ENCODE data around the gene ACER3. TPM values are rescaled to one million over a fixed set of nuclear protein-coding genes. Genes with fewer than 3 reads are reported as not detected.

ACER3 gene
- polyA plus RNA-seq, 4 donors, result 3.8 to 9.5 (median 6.0) TPM

GRCh38 chr11:76903325-76903724 is 42.6 kb downstream of the ACER3 start:
- Histone ChIP-seq H3K36me3 (ENCODE audit: control insufficient read depth in 3 of 3, insufficient read depth in 2 of 3, low read depth in 1 of 3, low read length in 3 of 3) (no peaks in the 10 kb centered on the region), H3K27ac (ENCODE audit: low read depth in 1 of 3, low read length in 2 of 3) (no peak overlapping the region), H3K4me3 (ENCODE audit: low read depth in 1 of 3, low read length in 3 of 3) (no peak overlapping the region), H3K9me3 (ENCODE audit: control insufficient read depth in 2 of 2, insufficient read depth in 1 of 2, low read depth in 1 of 2, low read length in 1 of 2) (peaks cover 0 to 9% of the 10 kb centered on the region in 2 donors), H3K27me3 (ENCODE audit: control insufficient read depth in 3 of 3, insufficient read depth in 3 of 3, low read length in 3 of 3) (no peaks in the 10 kb centered on the region), H3K4me1 (ENCODE audit: control insufficient read depth in 3 of 3, insufficient read depth in 2 of 3, low read depth in 1 of 3, low read length in 2 of 3) (peaks cover 0 to 4% (median 0%) of the 10 kb centered on the region in 3 donors)
- 9 to 39% (median 34%) methylated on average over 3 of the region's 3 CpGs for WGBS, 3 donors
- FAIRE-seq (no peak), DNase-seq (peak; percentile 20 to 61)

GRCh38 chr11:76910620-76911414 is 50.1 kb downstream of the ACER3 start:
- Histone ChIP-seq H3K4me3 (ENCODE audit: low read depth in 1 of 3, low read length in 3 of 3) (no peak overlapping the region), H3K27me3 (ENCODE audit: control insufficient read depth in 3 of 3, insufficient read depth in 3 of 3, low read length in 3 of 3) (no peaks in the 10 kb centered on the region), H3K36me3 (ENCODE audit: control insufficient read depth in 3 of 3, insufficient read depth in 2 of 3, low read depth in 1 of 3, low read length in 3 of 3) (peaks cover 0 to 4% (median 0%) of the 10 kb centered on the region in 3 donors), H3K9me3 (ENCODE audit: control insufficient read depth in 2 of 2, insufficient read depth in 1 of 2, low read depth in 1 of 2, low read length in 1 of 2) (peaks cover 0 to 8% of the 10 kb centered on the region in 2 donors), H3K4me1 (ENCODE audit: control insufficient read depth in 3 of 3, insufficient read depth in 2 of 3, low read depth in 1 of 3, low read length in 2 of 3) (no peaks in the 10 kb centered on the region), H3K27ac (ENCODE audit: low read depth in 1 of 3, low read length in 2 of 3) (peak overlapping the region in 1 of 3 donors; percentile 58)
- FAIRE-seq (no peak), DNase-seq (no peak)
- 73 to 85% (median 80%) methylated on average over 9 of the region's 9 CpGs for WGBS, 3 donors

- Histone ChIP-seq H3K27ac (ENCODE audit: low read depth in 1 of 3, low read length in 2 of 3) (peak overlapping the region in 1 of 3 donors; percentile 58), H3K27me3 (ENCODE audit: control insufficient read depth in 3 of 3, insufficient read depth in 3 of 3, low read length in 3 of 3) (no peaks in the 10 kb centered on the region), H3K36me3 (ENCODE audit: control insufficient read depth in 3 of 3, insufficient read depth in 2 of 3, low read depth in 1 of 3, low read length in 3 of 3) (peaks cover 0 to 4% (median 0%) of the 10 kb centered on the region in 3 donors), H3K9me3 (ENCODE audit: control insufficient read depth in 2 of 2, insufficient read depth in 1 of 2, low read depth in 1 of 2, low read length in 1 of 2) (peaks cover 0 to 3% of the 10 kb centered on the region in 2 donors), H3K4me1 (ENCODE audit: control insufficient read depth in 3 of 3, insufficient read depth in 2 of 3, low read depth in 1 of 3, low read length in 2 of 3) (no peaks in the 10 kb centered on the region), H3K4me3 (ENCODE audit: low read depth in 1 of 3, low read length in 3 of 3) (no peak overlapping the region)
- FAIRE-seq (no peak), DNase-seq (no peak)
- 84 to 100% (median 89%) methylated on average over 1 of the region's 1 CpG for WGBS, 3 donors
Measured at GRCh38 chr11:76911415-76911808, 50.7 kb downstream of the ACER3 start.

GRCh38 chr11:76916712-76917111 is 56.0 kb downstream of the ACER3 start:
- peak in 1 of 2 donors; percentile 39 for DNase-seq

GRCh38 chr11:76918941-76919386 is 58.2 kb downstream of the ACER3 start:
- Histone ChIP-seq H3K4me3 (ENCODE audit: low read depth in 1 of 3, low read length in 3 of 3) (no peak overlapping the region), H3K9me3 (ENCODE audit: control insufficient read depth in 2 of 2, insufficient read depth in 1 of 2, low read depth in 1 of 2, low read length in 1 of 2) (no peaks in the 10 kb centered on the region), H3K4me1 (ENCODE audit: control insufficient read depth in 3 of 3, insufficient read depth in 2 of 3, low read depth in 1 of 3, low read length in 2 of 3) (peaks cover 0 to 18% (median 0%) of the 10 kb centered on the region in 3 donors), H3K27ac (ENCODE audit: low read depth in 1 of 3, low read length in 2 of 3) (no peak overlapping the region), H3K36me3 (ENCODE audit: control insufficient read depth in 3 of 3, insufficient read depth in 2 of 3, low read depth in 1 of 3, low read length in 3 of 3) (peaks cover 0 to 4% (median 0%) of the 10 kb centered on the region in 3 donors), H3K27me3 (ENCODE audit: control insufficient read depth in 3 of 3, insufficient read depth in 3 of 3, low read length in 3 of 3) (no peaks in the 10 kb centered on the region)
- FAIRE-seq (no peak), DNase-seq (peak; percentile 72 to 77)
- 12 to 15% (median 14%) methylated on average over 3 of the region's 3 CpGs for WGBS, 3 donors

More at GRCh38 chr11:76916712-76917111, 56.0 kb downstream of the ACER3 start:
- WGBS, 3 donors, result 44 to 67% (median 55%) methylated on average over 1 of the region's 1 CpG
- Histone ChIP-seq H3K36me3 (ENCODE audit: control insufficient read depth in 3 of 3, insufficient read depth in 2 of 3, low read depth in 1 of 3, low read length in 3 of 3) (peaks cover 0 to 4% (median 0%) of the 10 kb centered on the region in 3 donors), H3K4me1 (ENCODE audit: control insufficient read depth in 3 of 3, insufficient read depth in 2 of 3, low read depth in 1 of 3, low read length in 2 of 3) (peaks cover 0 to 18% (median 0%) of the 10 kb centered on the region in 3 donors), H3K9me3 (ENCODE audit: control insufficient read depth in 2 of 2, insufficient read depth in 1 of 2, low read depth in 1 of 2, low read length in 1 of 2) (no peaks in the 10 kb centered on the region), H3K4me3 (ENCODE audit: low read depth in 1 of 3, low read length in 3 of 3) (no peak overlapping the region), H3K27me3 (ENCODE audit: control insufficient read depth in 3 of 3, insufficient read depth in 3 of 3, low read length in 3 of 3) (no peaks in the 10 kb centered on the region), H3K27ac (ENCODE audit: low read depth in 1 of 3, low read length in 2 of 3) (no peak overlapping the region)
- FAIRE-seq, result no peak

- Histone ChIP-seq H3K4me1 (ENCODE audit: control insufficient read depth in 3 of 3, insufficient read depth in 2 of 3, low read depth in 1 of 3, low read length in 2 of 3) (peaks cover 0 to 18% (median 0%) of the 10 kb centered on the region in 3 donors), H3K9me3 (ENCODE audit: control insufficient read depth in 2 of 2, insufficient read depth in 1 of 2, low read depth in 1 of 2, low read length in 1 of 2) (no peaks in the 10 kb centered on the region), H3K36me3 (ENCODE audit: control insufficient read depth in 3 of 3, insufficient read depth in 2 of 3, low read depth in 1 of 3, low read length in 3 of 3) (peaks cover 0 to 4% (median 0%) of the 10 kb centered on the region in 3 donors), H3K27ac (ENCODE audit: low read depth in 1 of 3, low read length in 2 of 3) (peak overlapping the region in 1 of 3 donors; percentile 74), H3K4me3 (ENCODE audit: low read depth in 1 of 3, low read length in 3 of 3) (no peak overlapping the region), H3K27me3 (ENCODE audit: control insufficient read depth in 3 of 3, insufficient read depth in 3 of 3, low read length in 3 of 3) (no peaks in the 10 kb centered on the region)
- WGBS, 3 donors, result 50 to 66% (median 65%) methylated on average over 1 of the region's 1 CpG
- DNase-seq (no peak), FAIRE-seq (no peak)
Measured at GRCh38 chr11:76919467-76919866, 58.7 kb downstream of the ACER3 start.

- Histone ChIP-seq H3K27me3 (ENCODE audit: control insufficient read depth in 3 of 3, insufficient read depth in 3 of 3, low read length in 3 of 3) (no peaks in the 10 kb centered on the region), H3K27ac (ENCODE audit: low read depth in 1 of 3, low read length in 2 of 3) (peak overlapping the region; percentile 51 to 80 (median 74)), H3K9me3 (ENCODE audit: control insufficient read depth in 2 of 2, insufficient read depth in 1 of 2, low read depth in 1 of 2, low read length in 1 of 2) (no peaks in the 10 kb centered on the region), H3K4me1 (ENCODE audit: control insufficient read depth in 3 of 3, insufficient read depth in 2 of 3, low read depth in 1 of 3, low read length in 2 of 3) (peaks cover 0 to 18% (median 0%) of the 10 kb centered on the region in 3 donors), H3K36me3 (ENCODE audit: control insufficient read depth in 3 of 3, insufficient read depth in 2 of 3, low read depth in 1 of 3, low read length in 3 of 3) (peaks cover 0 to 4% (median 0%) of the 10 kb centered on the region in 3 donors), H3K4me3 (ENCODE audit: low read depth in 1 of 3, low read length in 3 of 3) (peak overlapping the region in 2 of 3 donors; percentile 27 to 49)
- no peak for FAIRE-seq
- 7 to 29% (median 19%) methylated on average over 7 of the region's 7 CpGs for WGBS, 3 donors
- peak; percentile 94 for DNase-seq
Measured at GRCh38 chr11:76919887-76920746, 59.4 kb downstream of the ACER3 start.

GRCh38 chr11:76927160-76927559 is 66.4 kb downstream of the ACER3 start:
- DNase-seq (no peak), FAIRE-seq (no peak)
- Histone ChIP-seq H3K27ac (ENCODE audit: low read depth in 1 of 3, low read length in 2 of 3) (no peak overlapping the region), H3K36me3 (ENCODE audit: control insufficient read depth in 3 of 3, insufficient read depth in 2 of 3, low read depth in 1 of 3, low read length in 3 of 3) (peaks cover 0 to 2% (median 1%) of the 10 kb centered on the region in 3 donors), H3K4me3 (ENCODE audit: low read depth in 1 of 3, low read length in 3 of 3) (no peak overlapping the region), H3K27me3 (ENCODE audit: control insufficient read depth in 3 of 3, insufficient read depth in 3 of 3, low read length in 3 of 3) (no peaks in the 10 kb centered on the region), H3K4me1 (ENCODE audit: control insufficient read depth in 3 of 3, insufficient read depth in 2 of 3, low read depth in 1 of 3, low read length in 2 of 3) (no peaks in the 10 kb centered on the region), H3K9me3 (ENCODE audit: control insufficient read depth in 2 of 2, insufficient read depth in 1 of 2, low read depth in 1 of 2, low read length in 1 of 2) (no peaks in the 10 kb centered on the region)
- WGBS, 3 donors, result 91 to 94% (median 92%) methylated on average over 5 of the region's 5 CpGs

Measured in small intestine (tissue), 7 donors.